ENCODE results near the gene AKR7A2. TPM values are rescaled to one million over a fixed set of nuclear protein-coding genes. Genes with fewer than 3 reads are reported as not detected.
"Not testable (repeated sequence)": the region's sequence is repeated elsewhere in the genome, so short reads cannot be mapped to it uniquely, and the experiment has no call there.

The AKR7A2 gene
- total RNA-seq, 2 experiments from 2014 or later: 41.3 to 43.0 TPM

- Mint-ChIP-seq H3K9me3 (ENCODE audit: low read depth) (peaks cover 8% of the 10 kb centered on the region), H3K4me1 (no peaks in the 10 kb centered on the region), H3K36me3 (ENCODE audit: low read depth) (peaks cover 12% of the 10 kb centered on the region), H3K4me3 (no peak overlapping the region), H3K27me3 (peaks cover 14% of the 10 kb centered on the region), H3K27ac (no peak overlapping the region)
- CTCF ChIA-PET: no interaction called here
- POLR2A ChIA-PET: no interaction called here
- ATAC-seq (no peak), DNase-seq (no peak)
- intact Hi-C loops (cut with DNase I, micrococcal nuclease): no loop called here
These were observed 39.9 kb downstream of the AKR7A2 start for GRCh38 chr1:19272064-19272463.

- CTCF ChIA-PET: interaction anchor here (1.2 kb wide), 1 partner anchor 384 kb away, joined by 4 read pairs; no protein-coding TSS in a partner anchor
- H3K4me3 Mint-ChIP-seq; DNase-seq; intact Hi-C loops (cut with DNase I, micrococcal nuclease); H3K4me1 Mint-ChIP-seq; POLR2A ChIA-PET; H3K27ac Mint-ChIP-seq; H3K9me3 Mint-ChIP-seq (ENCODE audit: low read depth); ATAC-seq; H3K36me3 Mint-ChIP-seq (ENCODE audit: low read depth): not testable (repeated sequence)
- peaks cover 14% of the 10 kb centered on the region for H3K27me3 Mint-ChIP-seq
These were observed 41.6 kb downstream of the AKR7A2 start for GRCh38 chr1:19270343-19270730.

GRCh38 chr1:19269427-19270342 is 42.3 kb downstream of the AKR7A2 start:
- H3K4me1 Mint-ChIP-seq; H3K4me3 Mint-ChIP-seq; H3K9me3 Mint-ChIP-seq (ENCODE audit: low read depth); POLR2A ChIA-PET; intact Hi-C loops (cut with DNase I, micrococcal nuclease); H3K36me3 Mint-ChIP-seq (ENCODE audit: low read depth); H3K27ac Mint-ChIP-seq; ATAC-seq: not testable (repeated sequence)
- CTCF ChIA-PET: interaction anchor here (0.5 to 1.2 kb wide), 4 partner anchors 15 to 384 kb away, joined by 3 to 4 read pairs (median 3); no protein-coding TSS in a partner anchor
- H3K27me3 Mint-ChIP-seq: peaks cover 14% of the 10 kb centered on the region
- DNase-seq: peak; percentile 48

- intact Hi-C loops (cut with DNase I, micrococcal nuclease): no loop called here
- Mint-ChIP-seq H3K9me3 (ENCODE audit: low read depth) (no peaks in the 10 kb centered on the region), H3K36me3 (ENCODE audit: low read depth) (peaks cover 5% of the 10 kb centered on the region), H3K27ac (no peak overlapping the region), H3K4me1 (no peaks in the 10 kb centered on the region), H3K27me3 (peaks cover 9% of the 10 kb centered on the region), H3K4me3 (no peak overlapping the region)
- DNase-seq: no peak
- ATAC-seq: no peak
- CTCF ChIA-PET: interaction anchor here (0.6 to 0.9 kb wide), 2 partner anchors 13 to 138 kb away, joined by 3 read pairs; no protein-coding TSS in a partner anchor
- POLR2A ChIA-PET: no interaction called here
These were observed 43.5 kb downstream of the AKR7A2 start for GRCh38 chr1:19268445-19268844.

GRCh38 chr1:19262744-19263143 is 49.2 kb downstream of the AKR7A2 start:
- no peaks in the 10 kb centered on the region for H3K27me3 Mint-ChIP-seq
- DNase-seq (no peak), ATAC-seq (no peak)
- no peak overlapping the region for H3K4me3 Mint-ChIP-seq
- peaks cover 21% of the 10 kb centered on the region for H3K36me3 Mint-ChIP-seq (ENCODE audit: low read depth)
- intact Hi-C loops (cut with DNase I, micrococcal nuclease): no loop called here
- peaks cover under 1% of the 10 kb centered on the region for H3K4me1 Mint-ChIP-seq
- POLR2A ChIA-PET: interaction anchor here (0.7 kb wide), 1 partner anchor 443 kb away, joined by 4 read pairs; no protein-coding TSS in a partner anchor
- no peak overlapping the region for H3K27ac Mint-ChIP-seq
- CTCF ChIA-PET: interaction anchor here (1.1 kb wide), 2 partner anchors 355 to 391 kb away, joined by 3 to 4 read pairs; no protein-coding TSS in a partner anchor
- no peaks in the 10 kb centered on the region for H3K9me3 Mint-ChIP-seq (ENCODE audit: low read depth)

GRCh38 chr1:19262047-19262446 is 49.9 kb downstream of the AKR7A2 start:
- no peaks in the 10 kb centered on the region for H3K9me3 Mint-ChIP-seq (ENCODE audit: low read depth)
- H3K4me1 Mint-ChIP-seq: peaks cover 8% of the 10 kb centered on the region
- ChIA-PET POLR2A (interaction anchor here (0.8 to 1.5 kb wide), 2 partner anchors 10 to 344 kb away, joined by 4 to 5 read pairs; partner anchors contain the start of genes EMC1 and MRTO4), CTCF (no interaction called here)
- H3K27me3 Mint-ChIP-seq: no peaks in the 10 kb centered on the region
- intact Hi-C loops (cut with DNase I, micrococcal nuclease): no loop called here
- no peak overlapping the region for H3K27ac Mint-ChIP-seq
- DNase-seq (no peak), ATAC-seq (no peak)
- peaks cover 27% of the 10 kb centered on the region for H3K36me3 Mint-ChIP-seq (ENCODE audit: low read depth)
- no peak overlapping the region for H3K4me3 Mint-ChIP-seq

GRCh38 chr1:19260211-19261138 is 51.5 kb downstream of the AKR7A2 start:
- Mint-ChIP-seq H3K9me3 (ENCODE audit: low read depth) (no peaks in the 10 kb centered on the region), H3K27me3 (no peaks in the 10 kb centered on the region), H3K4me3 (no peak overlapping the region), H3K27ac (no peak overlapping the region), H3K4me1 (peaks cover 21% of the 10 kb centered on the region), H3K36me3 (ENCODE audit: low read depth) (peaks cover 41% of the 10 kb centered on the region)
- DNase-seq (no peak), ATAC-seq (no peak)
- POLR2A ChIA-PET: interaction anchor here (0.6 to 1.5 kb wide), 2 partner anchors 9 to 547 kb away, joined by 3 to 5 read pairs; partner anchors contain the start of genes EMC1 and MRTO4
- CTCF ChIA-PET: no interaction called here
- intact Hi-C loops (cut with DNase I, micrococcal nuclease): no loop called here

- Mint-ChIP-seq H3K36me3 (ENCODE audit: low read depth) (peaks cover 56% of the 10 kb centered on the region), H3K27ac (peak overlapping the region; percentile 89), H3K27me3 (no peaks in the 10 kb centered on the region), H3K9me3 (ENCODE audit: low read depth) (no peaks in the 10 kb centered on the region), H3K4me1 (peaks cover 38% of the 10 kb centered on the region), H3K4me3 (no peak overlapping the region)
- DNase-seq (no peak), ATAC-seq (no peak)
- ChIA-PET POLR2A (interaction anchor here (1.1 kb wide), 1 partner anchor 13 kb away, joined by 5 read pairs; no protein-coding TSS in a partner anchor), CTCF (interaction anchor here (1.0 to 1.2 kb wide), 2 partner anchors 51 to 396 kb away, joined by 3 to 4 read pairs; no protein-coding TSS in a partner anchor)
- intact Hi-C loops (cut with DNase I, micrococcal nuclease): loop anchor here in 1 of 2 experiments (10.0 kb wide), 1 partner anchor 396 kb away; no protein-coding TSS in a partner anchor
These were observed 53.6 kb downstream of the AKR7A2 start for GRCh38 chr1:19258353-19258752.

- DNase-seq (peak; percentile 71), ATAC-seq (peak; percentile 75)
- Mint-ChIP-seq H3K27me3 (no peaks in the 10 kb centered on the region), H3K27ac (peak overlapping the region; percentile 89), H3K4me3 (peak overlapping the region; percentile 44), H3K36me3 (ENCODE audit: low read depth) (peaks cover 63% of the 10 kb centered on the region), H3K9me3 (ENCODE audit: low read depth) (no peaks in the 10 kb centered on the region), H3K4me1 (peaks cover 43% of the 10 kb centered on the region)
- CTCF ChIA-PET: interaction anchor here (0.5 to 1.2 kb wide), 5 partner anchors 9 to 402 kb away, joined by 3 to 4 read pairs (median 3); no protein-coding TSS in a partner anchor
- POLR2A ChIA-PET: interaction anchor here (0.7 to 1.1 kb wide), 5 partner anchors 12 to 305 kb away, joined by 3 to 5 read pairs (median 3); no protein-coding TSS in a partner anchor
- intact Hi-C loops (cut with DNase I, micrococcal nuclease): loop anchor here in 1 of 2 experiments (10.0 kb wide), 1 partner anchor 397 kb away; no protein-coding TSS in a partner anchor
These were observed 54.6 kb downstream of the AKR7A2 start for GRCh38 chr1:19257178-19257914.

- H3K36me3 Mint-ChIP-seq (ENCODE audit: low read depth): peaks cover 66% of the 10 kb centered on the region
- peak overlapping the region; percentile 44 for H3K4me3 Mint-ChIP-seq
- DNase-seq (peak; percentile 40), ATAC-seq (peak; percentile 13)
- intact Hi-C loops (cut with DNase I, micrococcal nuclease): loop anchor here in 1 of 2 experiments (10.0 kb wide), 1 partner anchor 398 kb away; no protein-coding TSS in a partner anchor
- H3K4me1 Mint-ChIP-seq: peaks cover 43% of the 10 kb centered on the region
- H3K27ac Mint-ChIP-seq: peak overlapping the region; percentile 89
- POLR2A ChIA-PET: interaction anchor here (1.0 to 1.1 kb wide), 2 partner anchors 35 to 304 kb away, joined by 3 read pairs; no protein-coding TSS in a partner anchor
- not testable (repeated sequence) for H3K9me3 Mint-ChIP-seq (ENCODE audit: low read depth); H3K27me3 Mint-ChIP-seq
- CTCF ChIA-PET: interaction anchor here (0.7 to 1.1 kb wide), 3 partner anchors 10 to 403 kb away, joined by 3 to 5 read pairs (median 3); no protein-coding TSS in a partner anchor
These were observed 55.6 kb downstream of the AKR7A2 start for GRCh38 chr1:19256301-19256700.
